Activated T-cell treated with anti-CD3 and anti-CD28 coated beads, Interleukin-2, amount 50 U/mL, for 72 hours (primary cell): ENCODE results near the gene TNPO1. TPM values are rescaled to one million over a fixed set of nuclear protein-coding genes. Genes with fewer than 3 reads are reported as not detected.
A peak's percentile ranks its signal among the peaks of the same experiment; 100 is the strongest.
"Not testable (repeated sequence)": the region's sequence is repeated elsewhere in the genome, so short reads cannot be mapped to it uniquely, and the experiment has no call there.

Experiments
- ATAC-seq, 2 donors: fragments of 150-1000 bp; cut with Tn5 transposase; replicated peaks in 1 of 2; 2 replicates each; pipeline ENCODE4 v1.10.0; 2021; ENCODE audit warnings: moderate library complexity in 2 of 2, mild to moderate bottlenecking in 1 of 2
- DNase-seq, 2 donors: peaks; one replicate each; pipeline ENCODE4 v3.0.0; 2021 to 2022; ENCODE audit warnings: mixed read lengths in 1 of 2
- H3K27ac Mint-ChIP-seq: one replicate; pipeline ENCODE4 v1.8.0; 2022; ENCODE audit warnings: mild to moderate bottlenecking, moderate library complexity, mixed read lengths
- H3K27me3 Mint-ChIP-seq: one replicate; pipeline ENCODE4 v1.8.0; 2022; ENCODE audit warnings: low read depth, mixed read lengths
- H3K36me3 Mint-ChIP-seq, 2 donors: one replicate each; pipeline ENCODE4 v1.8.0; 2022; ENCODE audit warnings: mixed read lengths in 2 of 2, mild to moderate bottlenecking in 1 of 2; ENCODE audit not compliant: insufficient read depth in 2 of 2
- H3K4me1 Mint-ChIP-seq: one replicate; pipeline ENCODE4 v1.8.0; 2022; ENCODE audit warnings: low read depth, mixed read lengths
- H3K4me3 Mint-ChIP-seq, 2 donors: one replicate each; pipeline ENCODE4 v1.8.0; 2022; ENCODE audit warnings: mild to moderate bottlenecking in 2 of 2, mixed read lengths in 2 of 2, moderate library complexity in 2 of 2
- H3K9me3 Mint-ChIP-seq, 2 donors: one replicate each; pipeline ENCODE4 v1.8.0; 2022; ENCODE audit warnings: mixed read lengths in 2 of 2
- total RNA-seq, 2 donors: library from RNA; stranded (reverse); gene quantifications; one replicate each; pipeline ENCODE4 v1.2.3, GENCODE V29; 2022

TNPO1 gene
- 100 to 1,000 TPM in 1 of 2 donors, 10 to 100 TPM in 1; 92.6 to 114 TPM for total RNA-seq

DNA sequence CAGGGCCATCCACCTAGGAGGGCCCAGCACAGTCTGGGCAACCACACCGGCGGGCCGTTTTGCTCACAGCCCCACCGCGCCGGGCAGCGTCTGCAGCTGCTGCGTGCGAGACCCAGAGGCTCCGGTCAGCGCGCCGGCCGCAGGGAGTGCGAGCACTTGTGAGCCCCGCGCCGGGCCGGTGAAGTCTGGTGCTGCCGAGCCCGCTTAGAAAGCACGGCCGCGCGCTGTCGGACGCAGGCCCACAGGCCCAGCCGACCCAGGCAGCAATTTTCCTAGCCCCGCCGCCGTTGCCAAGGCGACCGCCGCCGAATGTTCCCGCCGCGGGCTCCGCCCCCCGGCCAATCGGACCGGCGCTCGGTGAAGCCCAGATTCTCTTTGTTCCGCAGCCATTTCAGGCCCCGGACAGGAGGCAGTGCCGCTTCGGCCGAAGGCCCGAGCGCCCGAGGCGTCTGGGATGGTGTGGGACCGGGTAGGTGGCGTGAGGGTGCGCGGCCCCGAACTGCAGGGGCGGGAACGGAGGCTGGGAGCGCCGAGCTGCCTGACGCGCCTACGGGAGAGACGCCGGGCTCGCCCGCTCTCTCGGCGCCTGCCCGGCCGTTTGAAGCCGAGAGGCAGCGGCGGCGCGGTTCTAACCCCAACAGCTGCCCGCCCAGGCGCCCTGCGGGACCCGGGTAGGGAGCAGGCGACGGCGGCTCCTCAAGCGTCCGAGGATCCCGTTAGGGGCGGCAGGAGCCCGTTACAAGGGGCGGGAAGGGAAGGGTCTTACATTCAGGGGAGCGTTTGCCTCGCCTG lies at the start of gene TNPO1:
Gene TNPO1, plus strand, starts transcription at position 378 of the 792 bp plus-strand sequence. Its CDS starts 77 bp downstream, at position 455.
- peak; percentile 84 to 89 for ATAC-seq
- peaks cover 12% of the 10 kb centered on the region for H3K27me3 Mint-ChIP-seq
- no peaks in the 10 kb centered on the region for H3K36me3 Mint-ChIP-seq
- peak; percentile 89 to 90 for DNase-seq
- H3K9me3 Mint-ChIP-seq, result no peaks in the 10 kb centered on the region
- peak within 1 kb of the TSS; percentile 91 for H3K27ac Mint-ChIP-seq
- peaks cover 24% of the 10 kb centered on the region for H3K4me1 Mint-ChIP-seq
- H3K4me3 Mint-ChIP-seq, result peak within 1 kb of the TSS; percentile 85 to 95

DNA sequence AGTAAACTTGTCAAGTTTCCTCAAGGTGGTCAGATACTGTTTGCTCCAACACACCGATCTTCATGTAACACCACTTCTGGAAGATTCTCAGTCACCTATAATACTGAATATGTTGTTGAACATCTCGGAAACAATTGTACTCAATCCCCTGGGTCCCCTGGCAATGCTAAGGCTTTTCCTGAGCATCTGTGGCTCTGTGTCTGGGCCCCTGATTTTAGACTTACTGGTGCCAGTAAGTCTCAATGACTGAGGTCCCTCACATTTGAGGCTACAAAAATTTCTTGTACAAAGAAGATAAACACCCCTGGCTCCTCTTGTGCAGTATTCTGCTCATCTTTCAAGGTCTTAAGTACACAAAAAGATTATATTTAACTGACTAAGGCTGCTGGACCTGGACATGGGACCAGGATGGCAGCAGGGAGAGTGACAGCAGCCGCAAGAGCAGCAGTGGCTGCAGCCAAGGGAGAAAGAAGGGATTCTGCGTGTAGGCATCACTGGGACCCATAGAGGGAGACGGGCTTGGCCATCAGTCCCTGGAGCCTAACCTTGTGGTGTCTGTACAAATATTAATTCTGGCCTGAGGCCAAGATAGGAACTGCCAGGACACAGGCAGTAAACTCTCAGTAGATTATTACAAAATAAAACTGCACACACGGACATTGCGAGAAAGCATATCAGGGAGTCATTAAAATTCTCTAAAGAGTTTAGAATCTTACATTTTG lies 49.0 kb upstream of the TNPO1 start:
- Mint-ChIP-seq H3K27me3 (no peaks in the 10 kb centered on the region), H3K4me1 (no peaks in the 10 kb centered on the region), H3K27ac (no peak overlapping the region), H3K36me3 (no peaks in the 10 kb centered on the region), H3K9me3 (no peaks in the 10 kb centered on the region), H3K4me3 (no peak overlapping the region)
- ATAC-seq (no peak), DNase-seq (no peak)

DNA sequence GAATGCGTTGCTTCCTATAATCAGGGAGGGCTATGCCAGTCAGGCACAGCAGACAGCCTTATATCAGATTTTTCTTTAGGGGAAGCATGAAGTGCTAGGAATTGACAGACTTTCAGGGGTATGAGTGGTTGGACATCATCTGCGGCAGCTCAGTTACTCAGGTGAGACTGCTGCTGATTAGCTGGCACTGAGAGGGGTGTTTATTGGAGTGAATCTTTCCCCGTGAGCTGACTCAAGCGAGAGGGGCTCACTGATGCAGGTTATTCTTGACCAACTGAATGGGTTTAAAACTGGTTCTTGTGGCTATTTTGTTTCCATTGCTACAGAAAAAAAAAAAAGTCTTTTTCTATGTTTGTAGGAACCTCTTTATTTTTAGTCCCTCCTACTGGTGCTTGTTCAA lies 46.2 kb upstream of the TNPO1 start:
- Mint-ChIP-seq H3K27me3 (no peaks in the 10 kb centered on the region), H3K36me3 (no peaks in the 10 kb centered on the region), H3K27ac (no peak overlapping the region), H3K4me3 (no peak overlapping the region), H3K4me1 (no peaks in the 10 kb centered on the region), H3K9me3 (peaks cover 0 to 1% of the 10 kb centered on the region in 2 donors)
- DNase-seq (no peak), ATAC-seq (no peak)

DNA sequence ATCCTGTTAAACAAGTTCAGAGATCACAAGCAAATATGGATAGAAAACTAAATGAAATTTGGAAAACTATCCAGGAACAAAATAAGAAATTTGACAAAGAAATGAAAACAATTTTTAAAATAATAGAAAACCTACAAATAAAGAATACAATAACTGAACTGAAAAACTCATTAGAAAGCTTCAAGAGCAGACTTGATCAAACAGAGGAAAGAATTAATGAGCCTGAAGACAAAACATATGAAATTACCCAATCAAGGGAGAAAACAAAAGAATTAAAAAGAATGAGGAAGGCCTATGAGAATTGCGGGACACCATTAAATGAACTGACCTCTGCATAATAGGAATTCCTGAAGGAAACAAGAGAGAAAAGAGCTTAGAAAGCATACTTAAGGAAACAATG lies 39.8 kb upstream of the TNPO1 start:
- peaks cover 15 to 20% of the 10 kb centered on the region in 2 donors for H3K36me3 Mint-ChIP-seq
- H3K27ac Mint-ChIP-seq, result no peak overlapping the region
- H3K9me3 Mint-ChIP-seq, result peaks cover 16 to 21% of the 10 kb centered on the region in 2 donors
- H3K27me3 Mint-ChIP-seq, result peaks cover 23% of the 10 kb centered on the region
- H3K4me1 Mint-ChIP-seq, result no peaks in the 10 kb centered on the region
- ATAC-seq, result no peak
- DNase-seq, result no peak
- H3K4me3 Mint-ChIP-seq, result no peak overlapping the region

DNA sequence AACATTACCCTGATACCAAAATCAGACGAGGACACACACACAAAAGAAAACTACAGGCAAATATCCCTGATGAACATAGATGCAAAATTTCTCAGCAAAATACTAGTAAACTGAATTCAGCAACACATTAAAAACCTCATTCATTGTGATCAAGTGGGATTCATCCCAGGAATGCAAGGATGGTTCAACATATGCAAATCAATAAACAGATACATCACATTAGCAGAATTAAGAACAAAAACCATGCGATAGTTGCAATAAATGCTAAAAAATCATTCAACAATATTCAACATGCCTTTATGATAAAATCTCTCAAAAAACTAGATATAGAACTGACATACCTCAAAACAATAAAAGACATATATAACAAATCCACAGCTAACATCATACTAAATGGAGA lies 36.9 kb upstream of the TNPO1 start:
- Mint-ChIP-seq H3K9me3 (peaks cover 16 to 21% of the 10 kb centered on the region in 2 donors), H3K27me3 (peaks cover 23% of the 10 kb centered on the region), H3K27ac (no peak overlapping the region), H3K36me3 (peaks cover 15 to 20% of the 10 kb centered on the region in 2 donors), H3K4me3 (no peak overlapping the region), H3K4me1 (no peaks in the 10 kb centered on the region)
- ATAC-seq (no peak), DNase-seq (no peak)

DNA sequence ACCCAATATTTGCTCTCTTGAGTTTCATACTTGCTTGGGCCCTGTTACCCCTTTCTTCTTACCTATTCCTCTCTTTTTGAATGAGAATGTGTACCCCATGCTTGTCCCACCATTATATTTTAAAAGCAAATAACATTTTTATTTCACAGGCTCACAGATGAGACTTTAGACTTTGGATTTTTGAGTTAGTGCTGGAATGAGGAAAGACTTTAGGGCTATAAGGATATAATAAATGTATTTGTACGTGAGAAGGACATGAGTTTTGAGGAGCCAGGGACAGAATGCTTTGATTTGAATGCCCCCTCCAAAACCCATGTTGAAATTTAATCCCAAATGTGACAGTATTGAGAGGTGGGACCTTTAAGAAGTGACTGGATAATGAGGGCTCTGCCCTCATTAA lies 33.1 kb upstream of the TNPO1 start:
- Mint-ChIP-seq H3K27me3 (no peaks in the 10 kb centered on the region), H3K27ac (no peak overlapping the region)

DNA sequence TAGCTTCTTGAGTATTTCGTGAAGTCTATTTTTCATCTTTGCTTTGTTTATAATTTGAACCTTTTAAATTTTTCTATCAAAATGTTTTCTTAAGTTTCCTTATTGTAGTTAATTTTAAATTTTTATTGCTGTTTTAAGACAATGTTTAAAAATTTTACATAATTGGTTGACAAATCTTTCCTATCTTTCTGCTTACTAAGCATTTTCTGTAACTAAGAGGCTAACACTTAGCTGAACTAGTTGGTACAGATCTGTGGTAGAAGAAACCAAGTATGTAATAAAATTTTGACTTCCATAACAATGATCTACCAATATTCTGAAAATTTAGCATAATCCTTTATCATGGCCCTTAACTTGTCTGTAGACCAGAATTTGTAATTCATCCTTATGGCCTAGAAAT lies 32.3 kb upstream of the TNPO1 start:
- Mint-ChIP-seq H3K27ac (no peak overlapping the region), H3K9me3 (peaks cover 0 to 9% of the 10 kb centered on the region in 2 donors), H3K36me3 (peaks cover 3 to 4% of the 10 kb centered on the region in 2 donors), H3K4me3 (no peak overlapping the region), H3K27me3 (no peaks in the 10 kb centered on the region), H3K4me1 (no peaks in the 10 kb centered on the region)
- DNase-seq (no peak), ATAC-seq (no peak)

More for the DNA sequence above, 33.1 kb upstream of the TNPO1 start:
- no peak overlapping the region for H3K4me3 Mint-ChIP-seq
- H3K9me3 Mint-ChIP-seq, result peaks cover 0 to 12% of the 10 kb centered on the region in 2 donors
- DNase-seq (no peak), ATAC-seq (no peak)
- peaks cover 8% of the 10 kb centered on the region in 2 donors for H3K36me3 Mint-ChIP-seq
- no peaks in the 10 kb centered on the region for H3K4me1 Mint-ChIP-seq

DNA sequence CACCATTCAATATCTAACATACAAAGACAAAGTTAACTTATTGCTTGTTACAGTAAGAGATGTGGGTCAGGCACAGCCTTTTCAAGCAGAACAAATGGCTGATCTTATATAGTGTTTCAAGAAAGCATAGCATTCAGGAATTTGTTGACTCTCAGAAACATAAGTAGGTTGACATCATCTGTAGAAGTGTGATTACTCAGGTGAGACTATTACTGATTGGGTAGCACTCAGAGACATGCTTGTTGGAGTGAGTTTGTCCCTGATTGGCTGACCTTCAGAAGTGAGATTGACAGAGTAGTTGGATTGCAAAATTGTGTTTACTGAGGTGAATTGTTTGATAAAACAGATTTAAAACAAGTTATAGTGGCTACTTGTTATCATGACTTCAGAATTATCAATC lies 30.7 kb upstream of the TNPO1 start:
- Mint-ChIP-seq H3K27ac (no peak overlapping the region), H3K36me3 (no peaks in the 10 kb centered on the region), H3K4me1 (no peaks in the 10 kb centered on the region), H3K27me3 (no peaks in the 10 kb centered on the region), H3K9me3 (no peaks in the 10 kb centered on the region), H3K4me3 (no peak overlapping the region)
- no peak for DNase-seq
- no peak for ATAC-seq

DNA sequence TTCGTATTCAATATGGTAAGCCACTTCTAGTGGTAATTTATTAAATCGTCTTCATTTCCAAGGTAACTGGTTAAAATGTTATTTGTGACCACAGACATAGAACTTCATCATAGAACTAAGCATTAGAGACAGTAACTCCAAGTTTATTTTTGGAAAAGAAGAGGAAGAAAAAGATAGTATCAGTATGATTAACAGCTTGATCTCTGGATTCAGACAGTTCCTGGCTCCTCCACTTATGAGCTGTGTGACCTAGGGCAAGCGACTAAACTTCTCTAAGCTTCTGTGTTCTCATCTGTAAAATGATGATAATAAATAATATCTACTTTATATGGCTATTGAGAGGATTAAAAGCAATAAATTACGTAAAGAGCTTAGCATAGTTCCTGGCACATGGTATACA lies 29.8 kb upstream of the TNPO1 start:
- Mint-ChIP-seq H3K4me1 (no peaks in the 10 kb centered on the region), H3K4me3 (no peak overlapping the region), H3K27ac (no peak overlapping the region), H3K36me3 (no peaks in the 10 kb centered on the region), H3K27me3 (no peaks in the 10 kb centered on the region), H3K9me3 (no peaks in the 10 kb centered on the region)
- ATAC-seq (no peak), DNase-seq (no peak)

DNA sequence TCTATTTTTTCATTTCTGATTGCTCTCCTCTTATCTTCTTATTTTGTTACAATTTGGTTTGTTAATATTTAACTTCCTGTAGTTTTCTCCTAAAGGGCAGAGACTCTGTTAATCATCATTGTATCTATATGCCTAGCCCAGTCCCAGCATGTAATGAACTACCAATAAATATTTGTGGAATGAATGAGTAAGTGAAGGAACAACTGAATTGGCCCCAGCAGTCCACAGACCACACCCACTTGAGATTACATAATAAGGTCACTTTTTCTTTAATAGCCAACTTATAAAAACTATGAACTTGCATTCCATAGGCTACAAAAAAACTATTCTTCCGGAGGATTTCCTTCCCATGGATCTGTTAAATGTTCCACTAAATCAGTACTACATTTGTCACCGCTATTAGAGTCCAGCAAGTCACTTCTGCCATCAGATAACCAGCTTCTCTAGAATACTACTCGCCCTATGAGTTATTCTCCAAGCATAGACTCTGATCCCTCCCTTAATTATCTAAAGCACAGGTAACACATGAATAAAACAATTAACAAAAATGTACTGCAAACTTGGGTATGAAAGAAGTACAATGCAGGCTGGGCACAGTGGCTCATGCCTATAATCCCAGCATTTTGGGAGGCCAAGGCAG lies 27.5 kb upstream of the TNPO1 start:
- DNase-seq (no peak), ATAC-seq (no peak)
- H3K4me3 Mint-ChIP-seq, result no peak overlapping the region
- H3K27me3 Mint-ChIP-seq, result no peaks in the 10 kb centered on the region
- H3K36me3 Mint-ChIP-seq, result no peaks in the 10 kb centered on the region
- H3K4me1 Mint-ChIP-seq, result no peaks in the 10 kb centered on the region
- H3K9me3 Mint-ChIP-seq, result no peaks in the 10 kb centered on the region
- H3K27ac Mint-ChIP-seq, result no peak overlapping the region

DNA sequence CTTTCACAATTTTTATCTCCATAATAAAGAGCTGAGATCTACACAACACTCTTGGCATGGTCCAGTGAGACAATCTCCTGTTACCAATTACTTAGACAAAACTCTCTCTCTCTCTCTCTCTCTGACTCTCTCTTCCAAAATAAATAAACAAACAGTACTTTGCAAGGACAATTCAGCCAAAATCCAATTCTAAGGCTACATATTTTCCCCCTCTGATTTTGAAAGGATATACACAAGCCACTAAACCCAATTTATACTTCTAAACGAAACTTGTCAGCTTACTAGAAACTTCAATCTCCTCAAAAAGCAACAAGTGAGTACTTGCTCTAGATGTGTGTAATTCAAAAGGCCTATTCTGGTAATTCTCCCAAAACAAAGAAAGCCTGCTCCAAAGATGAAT lies 26.3 kb upstream of the TNPO1 start:
- ATAC-seq (no peak), DNase-seq (no peak)
- Mint-ChIP-seq H3K27me3 (peaks cover 1% of the 10 kb centered on the region), H3K4me3 (no peak overlapping the region), H3K36me3 (no peaks in the 10 kb centered on the region), H3K9me3 (no peaks in the 10 kb centered on the region), H3K27ac (no peak overlapping the region), H3K4me1 (no peaks in the 10 kb centered on the region)

DNA sequence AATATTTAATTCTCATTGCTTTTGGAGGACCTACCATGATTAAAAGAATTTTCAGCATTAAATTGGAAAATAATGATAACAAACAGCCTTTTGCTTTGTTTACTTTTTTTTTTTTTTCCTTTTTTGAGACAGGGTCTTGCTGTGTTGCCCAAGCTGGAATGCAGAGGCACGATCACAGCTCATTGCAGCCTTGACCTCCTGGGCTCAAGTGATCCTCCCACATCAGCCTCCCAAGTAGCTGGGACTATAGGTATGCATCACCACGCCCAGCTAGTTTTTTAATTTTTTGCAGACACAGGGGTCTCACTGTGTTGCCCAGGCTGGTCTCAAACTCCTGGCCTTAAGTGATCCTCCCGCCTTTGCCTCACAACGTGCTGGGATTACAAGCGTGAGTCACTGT lies 23.8 kb upstream of the TNPO1 start:
- H3K27me3 Mint-ChIP-seq, H3K27ac Mint-ChIP-seq, DNase-seq, ATAC-seq, H3K9me3 Mint-ChIP-seq, H3K4me3 Mint-ChIP-seq, H3K4me1 Mint-ChIP-seq, H3K36me3 Mint-ChIP-seq: not testable (repeated sequence)

DNA sequence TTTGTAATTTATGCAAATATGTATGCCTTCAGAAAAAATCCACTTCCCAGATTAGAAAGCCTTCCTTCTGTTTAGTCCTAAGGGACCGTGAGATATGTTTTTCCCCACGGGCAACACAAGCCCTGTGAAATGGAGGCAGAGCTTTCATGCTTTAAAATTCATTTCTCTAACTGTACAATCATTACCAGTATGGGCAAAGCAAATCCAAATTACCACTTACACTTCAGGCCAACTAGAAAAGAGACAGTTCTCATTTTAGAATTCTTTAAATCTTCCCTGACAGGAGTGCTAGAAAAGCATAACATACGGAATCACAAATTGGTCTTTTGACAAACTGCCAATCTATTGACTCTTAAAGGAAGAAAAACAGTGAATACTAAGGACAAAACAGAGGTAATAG lies 20.5 kb upstream of the TNPO1 start:
- H3K36me3 Mint-ChIP-seq, result no peaks in the 10 kb centered on the region
- H3K9me3 Mint-ChIP-seq, result no peaks in the 10 kb centered on the region
- H3K27me3 Mint-ChIP-seq, result peaks cover 6% of the 10 kb centered on the region
- no peak for DNase-seq
- H3K27ac Mint-ChIP-seq, result no peak overlapping the region
- ATAC-seq, result no peak
- H3K4me1 Mint-ChIP-seq, result no peaks in the 10 kb centered on the region
- H3K4me3 Mint-ChIP-seq, result no peak overlapping the region
